HG03558 (cell line): ENCODE results near the gene NPY.
"Not testable (repeated sequence)": the region's sequence is repeated elsewhere in the genome, so short reads cannot be mapped to it uniquely, and the experiment has no call there.

ENCODE experiments used
- ATAC-seq: cut with Tn5 transposase; IDR thresholded peaks from one replicate; pipeline ENCODE4 v1.9.1; 2021; ENCODE audit warnings: moderate number of reproducible peaks; ENCODE audit not compliant: unreplicated experiment; ENCODE audit errors: extremely low read depth

NPY gene

GRCh38 chr7:24283897-24284698 is at the start of gene NPY:
Gene NPY, plus strand, starts transcription at chr7:24284190. Its CDS starts 1,051 bp downstream, at chr7:24285241.
- ATAC-seq = no peak

- ATAC-seq = no peak
Observed at GRCh38 chr7:24239260-24239659, 44.7 kb upstream of the NPY start.

GRCh38 chr7:24241206-24241605 is 42.8 kb upstream of the NPY start:
- ATAC-seq = no peak

GRCh38 chr7:24244554-24244953 is 39.4 kb upstream of the NPY start:
- ATAC-seq = no peak

GRCh38 chr7:24245362-24245761 is 38.6 kb upstream of the NPY start:
- ATAC-seq = peak; percentile 59

- no peak for ATAC-seq
Observed at GRCh38 chr7:24249266-24249665, 34.7 kb upstream of the NPY start.

GRCh38 chr7:24251568-24251967 is 32.4 kb upstream of the NPY start:
- no peak for ATAC-seq

- no peak for ATAC-seq
Observed at GRCh38 chr7:24255139-24255538, 28.9 kb upstream of the NPY start.

- not testable (repeated sequence) for ATAC-seq
Observed at GRCh38 chr7:24258324-24258723, 25.7 kb upstream of the NPY start.

- ATAC-seq = no peak
Observed at GRCh38 chr7:24271938-24272337, 12.1 kb upstream of the NPY start.

GRCh38 chr7:24279512-24279911 is 4.5 kb upstream of the NPY start:
- no peak for ATAC-seq

GRCh38 chr7:24283554-24283896 is 465 bp upstream of the NPY start:
- no peak for ATAC-seq

GRCh38 chr7:24284699-24285506 is 913 bp downstream of the NPY start:
- no peak for ATAC-seq

- ATAC-seq = peak; percentile 97
Observed at GRCh38 chr7:24290004-24290641, 6.1 kb downstream of the NPY start.

- ATAC-seq = no peak
Observed at GRCh38 chr7:24291271-24291670, 7.3 kb downstream of the NPY start.

GRCh38 chr7:24297362-24297761 is 13.4 kb downstream of the NPY start:
- ATAC-seq = no peak

GRCh38 chr7:24298696-24299095 is 14.7 kb downstream of the NPY start:
- ATAC-seq = no peak

GRCh38 chr7:24299192-24299591 is 15.2 kb downstream of the NPY start:
- ATAC-seq = no peak

- ATAC-seq = no peak
Observed at GRCh38 chr7:24301703-24302102, 17.7 kb downstream of the NPY start.

GRCh38 chr7:24304494-24305095 is 20.6 kb downstream of the NPY start:
- no peak for ATAC-seq

- no peak for ATAC-seq
Observed at GRCh38 chr7:24307326-24307725, 23.3 kb downstream of the NPY start.
